Measurements from ENCODE around the gene EXOC6B.

Gene EXOC6B

GRCh38 chr2:72629062-72629461 lies 196.8 kb downstream of the EXOC6B start:
- no peak for DNase-seq (ENCODE audit: low read depth, low spot score)
- no peak for TF ChIP-seq ZNF274 (IDR thresholded peaks at IDR 0.05; ENCODE audit: low read depth, low read length)
- TF ChIP-seq SUZ12 (IDR thresholded peaks at IDR 0.05; ENCODE audit: extremely low read depth, insufficient read depth, insufficient read length): no peak
- TF ChIP-seq YY1 (IDR thresholded peaks at IDR 0.05; ENCODE audit: insufficient read depth, insufficient read length): no peak

GRCh38 chr2:72627083-72627482 lies 198.8 kb downstream of the EXOC6B start:
- no peak for DNase-seq (ENCODE audit: low read depth, low spot score)
- TF ChIP-seq SUZ12 (IDR thresholded peaks at IDR 0.05; ENCODE audit: extremely low read depth, insufficient read depth, insufficient read length) (no peak), ZNF274 (IDR thresholded peaks at IDR 0.05; ENCODE audit: low read depth, low read length) (no peak), YY1 (IDR thresholded peaks at IDR 0.05; ENCODE audit: insufficient read depth, insufficient read length) (no peak)
- Histone ChIP-seq H3K4me1 (ENCODE audit: insufficient read depth, insufficient read length) (no peaks in the 10 kb centered on the region), H3K36me3 (ENCODE audit: insufficient read depth, insufficient read length, low read length) (no peaks in the 10 kb centered on the region), H3K4me3 (ENCODE audit: insufficient read length, low read depth) (no peak overlapping the region), H3K9me3 (ENCODE audit: insufficient read depth, low read length) (no peaks in the 10 kb centered on the region), H3K9ac (ENCODE audit: insufficient read length, low read depth) (no peak overlapping the region), H3K27me3 (ENCODE audit: insufficient read depth, insufficient read length) (no peaks in the 10 kb centered on the region)

More at GRCh38 chr2:72629062-72629461, 196.8 kb downstream of the EXOC6B start:
- no peaks in the 10 kb centered on the region for H3K4me1 ChIP-seq (ENCODE audit: insufficient read depth, insufficient read length)
- H3K36me3 ChIP-seq (ENCODE audit: insufficient read depth, insufficient read length, low read length): no peaks in the 10 kb centered on the region
- H3K27me3 ChIP-seq (ENCODE audit: insufficient read depth, insufficient read length): no peaks in the 10 kb centered on the region
- H3K4me3 ChIP-seq (ENCODE audit: insufficient read length, low read depth): no peak overlapping the region
- no peaks in the 10 kb centered on the region for H3K9me3 ChIP-seq (ENCODE audit: insufficient read depth, low read length)
- H3K9ac ChIP-seq (ENCODE audit: insufficient read length, low read depth): no peak overlapping the region

- H3K36me3 ChIP-seq (ENCODE audit: insufficient read depth, insufficient read length, low read length): no peaks in the 10 kb centered on the region
- TF ChIP-seq ZNF274 (IDR thresholded peaks at IDR 0.05; ENCODE audit: low read depth, low read length) (no peak), SUZ12 (IDR thresholded peaks at IDR 0.05; ENCODE audit: extremely low read depth, insufficient read depth, insufficient read length) (no peak), YY1 (IDR thresholded peaks at IDR 0.05; ENCODE audit: insufficient read depth, insufficient read length) (no peak)
- no peaks in the 10 kb centered on the region for H3K9me3 ChIP-seq (ENCODE audit: insufficient read depth, low read length)
- no peak overlapping the region for H3K4me3 ChIP-seq (ENCODE audit: insufficient read length, low read depth)
- H3K27me3 ChIP-seq (ENCODE audit: insufficient read depth, insufficient read length): no peaks in the 10 kb centered on the region
- no peak overlapping the region for H3K9ac ChIP-seq (ENCODE audit: insufficient read length, low read depth)
- DNase-seq (ENCODE audit: low read depth, low spot score): no peak
- H3K4me1 ChIP-seq (ENCODE audit: insufficient read depth, insufficient read length): no peaks in the 10 kb centered on the region
These were observed 200.5 kb downstream of the EXOC6B start for GRCh38 chr2:72625366-72625765.

- TF ChIP-seq YY1 (IDR thresholded peaks at IDR 0.05; ENCODE audit: insufficient read depth, insufficient read length): no peak
- no peak for TF ChIP-seq SUZ12 (IDR thresholded peaks at IDR 0.05; ENCODE audit: extremely low read depth, insufficient read depth, insufficient read length)
- TF ChIP-seq ZNF274 (IDR thresholded peaks at IDR 0.05; ENCODE audit: low read depth, low read length): no peak
- Histone ChIP-seq H3K36me3 (ENCODE audit: insufficient read depth, insufficient read length, low read length) (no peaks in the 10 kb centered on the region), H3K27me3 (ENCODE audit: insufficient read depth, insufficient read length) (no peaks in the 10 kb centered on the region), H3K4me3 (ENCODE audit: insufficient read length, low read depth) (no peak overlapping the region), H3K9me3 (ENCODE audit: insufficient read depth, low read length) (no peaks in the 10 kb centered on the region), H3K9ac (ENCODE audit: insufficient read length, low read depth) (no peak overlapping the region), H3K4me1 (ENCODE audit: insufficient read depth, insufficient read length) (no peaks in the 10 kb centered on the region)
- no peak for DNase-seq (ENCODE audit: low read depth, low spot score)
These were observed 202.4 kb downstream of the EXOC6B start for GRCh38 chr2:72623481-72623880.

- TF ChIP-seq YY1 (IDR thresholded peaks at IDR 0.05; ENCODE audit: insufficient read depth, insufficient read length) (no peak), SUZ12 (IDR thresholded peaks at IDR 0.05; ENCODE audit: extremely low read depth, insufficient read depth, insufficient read length) (no peak), ZNF274 (IDR thresholded peaks at IDR 0.05; ENCODE audit: low read depth, low read length) (no peak)
- no peaks in the 10 kb centered on the region for H3K9me3 ChIP-seq (ENCODE audit: insufficient read depth, low read length)
- no peaks in the 10 kb centered on the region for H3K36me3 ChIP-seq (ENCODE audit: insufficient read depth, insufficient read length, low read length)
- H3K27me3 ChIP-seq (ENCODE audit: insufficient read depth, insufficient read length): no peaks in the 10 kb centered on the region
- no peaks in the 10 kb centered on the region for H3K4me1 ChIP-seq (ENCODE audit: insufficient read depth, insufficient read length)
- no peak for DNase-seq (ENCODE audit: low read depth, low spot score)
- no peak overlapping the region for H3K9ac ChIP-seq (ENCODE audit: insufficient read length, low read depth)
- H3K4me3 ChIP-seq (ENCODE audit: insufficient read length, low read depth): no peak overlapping the region
These were observed 206.2 kb downstream of the EXOC6B start for GRCh38 chr2:72619626-72620025.

GRCh38 chr2:72613931-72614330 lies 211.9 kb downstream of the EXOC6B start:
- H3K4me3 ChIP-seq (ENCODE audit: insufficient read length, low read depth): no peak overlapping the region
- DNase-seq (ENCODE audit: low read depth, low spot score): no peak
- TF ChIP-seq ZNF274 (IDR thresholded peaks at IDR 0.05; ENCODE audit: low read depth, low read length): no peak
- TF ChIP-seq SUZ12 (IDR thresholded peaks at IDR 0.05; ENCODE audit: extremely low read depth, insufficient read depth, insufficient read length): no peak
- H3K27me3 ChIP-seq (ENCODE audit: insufficient read depth, insufficient read length): no peaks in the 10 kb centered on the region
- H3K4me1 ChIP-seq (ENCODE audit: insufficient read depth, insufficient read length): no peaks in the 10 kb centered on the region
- no peaks in the 10 kb centered on the region for H3K9me3 ChIP-seq (ENCODE audit: insufficient read depth, low read length)
- H3K36me3 ChIP-seq (ENCODE audit: insufficient read depth, insufficient read length, low read length): no peaks in the 10 kb centered on the region
- no peak overlapping the region for H3K9ac ChIP-seq (ENCODE audit: insufficient read length, low read depth)

- DNase-seq (ENCODE audit: low read depth, low spot score): no peak
- Histone ChIP-seq H3K9ac (ENCODE audit: insufficient read length, low read depth) (no peak overlapping the region), H3K9me3 (ENCODE audit: insufficient read depth, low read length) (no peaks in the 10 kb centered on the region; the same call in 1 of the 2 replicates), H3K4me1 (ENCODE audit: insufficient read depth, insufficient read length) (no peaks in the 10 kb centered on the region), H3K4me3 (ENCODE audit: insufficient read length, low read depth) (no peak overlapping the region), H3K36me3 (ENCODE audit: insufficient read depth, insufficient read length, low read length) (no peaks in the 10 kb centered on the region), H3K27me3 (ENCODE audit: insufficient read depth, insufficient read length) (no peaks in the 10 kb centered on the region)
- TF ChIP-seq ZNF274 (IDR thresholded peaks at IDR 0.05; ENCODE audit: low read depth, low read length) (no peak), YY1 (IDR thresholded peaks at IDR 0.05; ENCODE audit: insufficient read depth, insufficient read length) (no peak), SUZ12 (IDR thresholded peaks at IDR 0.05; ENCODE audit: extremely low read depth, insufficient read depth, insufficient read length) (no peak)
These were observed 213.1 kb downstream of the EXOC6B start for GRCh38 chr2:72612614-72613160.

Measured in NT2/D1 (cell line).